AG10803 (cell line): ENCODE results near the gene HMGCLL1.

ENCODE experiments used
- DNase-seq: peaks from one replicate; pipeline ENCODE4 v3.0.0; 2010; ENCODE audit warnings: low read depth
- H3K4me3 ChIP-seq: 2 replicates; pipeline ENCODE4 v1.5.1; 2011; ENCODE audit warnings: mild to moderate bottlenecking, low read length, control low read depth
- TF ChIP-seq, protein P1 (sequence below): conservative IDR thresholded peaks from 2 replicates; pipeline ENCODE4 v1.5.1; 2011; ENCODE audit warnings: mild to moderate bottlenecking, low read length, control low read depth, inconsistent platforms

HMGCLL1 gene

GRCh38 chr6:55536391-55536956 lies 42.5 kb downstream of the HMGCLL1 start:
- TF ChIP-seq, protein P1, sequence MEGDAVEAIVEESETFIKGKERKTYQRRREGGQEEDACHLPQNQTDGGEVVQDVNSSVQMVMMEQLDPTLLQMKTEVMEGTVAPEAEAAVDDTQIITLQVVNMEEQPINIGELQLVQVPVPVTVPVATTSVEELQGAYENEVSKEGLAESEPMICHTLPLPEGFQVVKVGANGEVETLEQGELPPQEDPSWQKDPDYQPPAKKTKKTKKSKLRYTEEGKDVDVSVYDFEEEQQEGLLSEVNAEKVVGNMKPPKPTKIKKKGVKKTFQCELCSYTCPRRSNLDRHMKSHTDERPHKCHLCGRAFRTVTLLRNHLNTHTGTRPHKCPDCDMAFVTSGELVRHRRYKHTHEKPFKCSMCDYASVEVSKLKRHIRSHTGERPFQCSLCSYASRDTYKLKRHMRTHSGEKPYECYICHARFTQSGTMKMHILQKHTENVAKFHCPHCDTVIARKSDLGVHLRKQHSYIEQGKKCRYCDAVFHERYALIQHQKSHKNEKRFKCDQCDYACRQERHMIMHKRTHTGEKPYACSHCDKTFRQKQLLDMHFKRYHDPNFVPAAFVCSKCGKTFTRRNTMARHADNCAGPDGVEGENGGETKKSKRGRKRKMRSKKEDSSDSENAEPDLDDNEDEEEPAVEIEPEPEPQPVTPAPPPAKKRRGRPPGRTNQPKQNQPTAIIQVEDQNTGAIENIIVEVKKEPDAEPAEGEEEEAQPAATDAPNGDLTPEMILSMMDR: no peak
- no peak for DNase-seq
- H3K4me3 ChIP-seq: no peak overlapping the region

DNA sequence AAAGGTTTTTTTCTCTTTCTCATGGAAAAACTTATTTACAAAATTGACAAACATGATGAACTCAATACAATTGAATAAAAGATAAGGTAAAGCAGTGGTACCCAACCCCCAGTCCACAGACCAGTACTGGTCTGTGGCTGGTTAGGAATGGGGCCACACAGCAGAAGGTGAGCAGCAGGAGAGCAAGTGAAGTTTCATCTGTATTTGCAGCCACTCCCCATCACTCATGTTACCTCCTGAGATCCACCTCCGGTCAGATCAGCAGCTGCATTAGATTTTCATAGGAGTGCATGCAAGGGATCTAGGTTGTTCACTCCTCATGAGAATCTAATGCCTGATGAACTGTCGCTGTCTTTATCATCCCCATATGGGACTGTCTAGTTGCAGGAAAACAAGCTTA lies 47.5 kb downstream of the HMGCLL1 start:
- no peak overlapping the region for H3K4me3 ChIP-seq
- no peak for DNase-seq
- TF ChIP-seq, protein P1: no peak

DNA sequence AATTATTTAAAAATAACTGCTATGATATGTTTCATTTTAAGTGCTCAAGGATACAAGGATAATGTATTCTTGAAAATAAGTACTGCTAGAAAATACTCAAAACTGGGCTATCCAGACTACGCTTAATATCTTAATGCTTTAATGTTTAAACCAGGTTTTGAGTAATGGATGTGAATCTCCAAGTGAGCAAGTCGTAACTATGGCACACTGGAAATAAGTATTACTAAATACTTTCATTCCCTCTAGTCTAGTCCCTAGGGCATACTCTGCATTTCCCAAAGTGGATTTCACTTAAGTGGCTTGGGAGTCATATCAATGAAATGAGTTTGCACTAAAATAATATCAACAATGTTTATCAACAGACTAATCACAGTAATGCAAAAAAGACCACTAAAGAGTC lies 48.1 kb downstream of the HMGCLL1 start:
- TF ChIP-seq, protein P1: no peak
- no peak overlapping the region for H3K4me3 ChIP-seq
- DNase-seq: no peak

DNA sequence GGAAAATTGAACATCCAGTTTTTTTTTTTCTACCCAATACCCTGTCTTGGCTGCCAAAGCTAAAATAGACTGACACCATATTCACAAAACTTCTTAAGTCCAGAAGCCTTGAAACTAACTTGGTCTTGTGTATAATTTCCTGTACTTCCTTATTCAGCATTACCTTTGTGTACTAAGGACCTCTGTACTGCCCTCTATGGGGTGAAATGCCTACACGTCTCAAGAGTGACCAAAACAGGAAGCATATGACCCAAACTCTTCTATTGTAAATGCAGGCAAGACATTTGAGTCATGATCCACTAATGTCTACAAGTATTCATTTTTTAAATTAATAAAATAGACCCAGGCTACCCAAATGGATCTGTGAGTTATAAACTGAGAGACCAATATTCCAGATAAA lies 50.4 kb downstream of the HMGCLL1 start:
- DNase-seq: peak; percentile 6
- TF ChIP-seq, protein P1: peak; percentile 34; the same call in 1 of the 2 replicates
- no peak overlapping the region for H3K4me3 ChIP-seq

DNA sequence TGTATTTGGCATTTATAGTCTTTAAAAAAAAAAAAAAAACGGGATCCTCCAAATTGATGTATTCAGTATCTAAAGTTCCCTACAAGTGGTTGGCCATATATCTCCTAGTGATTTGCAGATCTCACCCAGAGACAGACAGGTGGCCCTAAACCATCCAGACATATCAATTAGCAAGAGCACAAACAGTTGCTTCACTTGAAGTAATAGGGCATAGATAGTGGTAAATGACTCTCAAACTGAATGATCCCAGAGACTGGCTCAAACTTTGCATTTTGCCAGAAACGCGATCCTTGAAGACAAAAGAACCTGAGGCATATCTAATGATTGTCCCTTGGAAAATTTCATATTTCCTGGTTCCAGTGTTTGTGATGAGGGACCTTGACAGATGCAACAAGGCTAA lies 54.6 kb downstream of the HMGCLL1 start:
- TF ChIP-seq, protein P1: no peak
- H3K4me3 ChIP-seq: no peak overlapping the region
- no peak for DNase-seq

DNA sequence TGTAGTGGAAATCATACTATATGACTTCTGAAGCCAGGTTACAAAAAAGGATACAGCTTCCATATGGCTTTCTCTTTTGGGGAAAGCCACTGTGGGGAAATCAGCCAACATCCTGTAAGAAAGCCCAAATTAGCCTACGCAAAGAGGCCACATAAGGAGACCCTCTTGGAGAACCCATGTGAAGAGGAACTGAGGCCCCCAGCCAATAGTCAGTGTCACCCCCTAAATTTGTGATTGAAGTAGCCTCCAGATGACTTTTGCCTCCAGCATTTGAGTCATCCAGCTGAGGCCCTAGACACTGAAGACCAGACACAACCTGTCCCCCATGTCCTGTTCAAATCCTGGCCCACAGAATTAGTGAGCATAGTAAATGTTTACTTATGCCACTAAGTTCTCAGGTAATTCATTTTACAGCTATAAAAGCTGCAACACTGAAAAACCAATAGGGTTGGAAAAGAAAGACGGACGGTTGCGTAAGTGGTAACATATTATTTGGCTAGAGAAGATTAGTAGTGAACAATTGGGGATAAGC lies 60.4 kb downstream of the HMGCLL1 start:
- TF ChIP-seq, protein P1: no peak
- no peak overlapping the region for H3K4me3 ChIP-seq
- no peak for DNase-seq

- no peak overlapping the region for H3K4me3 ChIP-seq
- TF ChIP-seq, protein P1: no peak
- no peak for DNase-seq
Measured at GRCh38 chr6:55516736-55517135, 62.3 kb downstream of the HMGCLL1 start.
